Epithelial cell of esophagus (primary cell): Measurements from ENCODE around the gene KLF13.
A peak's percentile ranks its signal among the peaks of the same experiment; 100 is the strongest.

ENCODE experiments used
- DNase-seq: peaks from one replicate; pipeline ENCODE4 v3.0.0; 2010; ENCODE audit warnings: low read depth
- H3K4me3 ChIP-seq: 2 replicates; pipeline ENCODE4 v1.5.1; 2011; ENCODE audit warnings: mild to moderate bottlenecking, low read length, control low read depth
- TF ChIP-seq, protein P1 (sequence below): IDR thresholded peaks from 2 replicates; pipeline ENCODE4 v1.5.1; 2011; ENCODE audit warnings: low read depth, mild to moderate bottlenecking, low read length, control low read depth, inconsistent platforms; ENCODE audit not compliant: insufficient read depth; ENCODE audit errors: missing control alignments

Gene KLF13

DNA sequence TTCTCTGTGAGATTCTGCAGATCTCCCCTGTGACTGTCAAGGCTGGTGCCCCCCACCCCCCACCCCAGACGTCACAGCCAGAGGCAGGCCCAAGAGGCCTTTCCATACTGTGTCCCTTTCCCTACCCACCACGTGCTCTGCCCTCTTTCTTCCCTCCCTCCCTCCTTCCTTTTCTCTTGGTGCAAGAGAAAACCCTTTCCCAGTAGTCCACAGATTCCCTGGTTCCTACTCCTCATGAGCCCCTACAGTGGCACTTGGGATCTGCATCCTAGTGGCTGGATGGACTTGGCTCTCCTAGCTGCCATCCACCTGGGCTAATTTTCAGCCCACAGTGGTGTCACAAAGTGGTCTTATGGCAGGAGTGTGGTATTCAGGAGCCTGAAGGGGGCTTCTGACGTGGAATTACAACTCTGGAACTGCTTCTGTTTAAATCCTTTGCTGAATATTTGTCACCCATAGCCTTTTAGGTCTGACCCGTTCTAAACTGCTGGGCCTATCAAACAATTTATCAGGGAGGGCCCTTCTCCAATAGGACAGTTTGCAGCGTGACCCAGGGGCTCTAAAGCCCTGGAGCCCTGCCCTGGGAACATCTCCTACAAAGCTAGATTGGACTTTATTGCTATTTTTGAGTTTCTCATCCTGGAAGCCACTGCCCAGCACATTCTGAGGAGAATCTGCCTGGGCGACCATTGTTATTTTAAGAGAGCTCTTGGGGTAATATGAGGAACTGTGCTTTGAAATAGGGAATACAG, 35.3 kb downstream of the KLF13 start:
- TF ChIP-seq, protein P1, sequence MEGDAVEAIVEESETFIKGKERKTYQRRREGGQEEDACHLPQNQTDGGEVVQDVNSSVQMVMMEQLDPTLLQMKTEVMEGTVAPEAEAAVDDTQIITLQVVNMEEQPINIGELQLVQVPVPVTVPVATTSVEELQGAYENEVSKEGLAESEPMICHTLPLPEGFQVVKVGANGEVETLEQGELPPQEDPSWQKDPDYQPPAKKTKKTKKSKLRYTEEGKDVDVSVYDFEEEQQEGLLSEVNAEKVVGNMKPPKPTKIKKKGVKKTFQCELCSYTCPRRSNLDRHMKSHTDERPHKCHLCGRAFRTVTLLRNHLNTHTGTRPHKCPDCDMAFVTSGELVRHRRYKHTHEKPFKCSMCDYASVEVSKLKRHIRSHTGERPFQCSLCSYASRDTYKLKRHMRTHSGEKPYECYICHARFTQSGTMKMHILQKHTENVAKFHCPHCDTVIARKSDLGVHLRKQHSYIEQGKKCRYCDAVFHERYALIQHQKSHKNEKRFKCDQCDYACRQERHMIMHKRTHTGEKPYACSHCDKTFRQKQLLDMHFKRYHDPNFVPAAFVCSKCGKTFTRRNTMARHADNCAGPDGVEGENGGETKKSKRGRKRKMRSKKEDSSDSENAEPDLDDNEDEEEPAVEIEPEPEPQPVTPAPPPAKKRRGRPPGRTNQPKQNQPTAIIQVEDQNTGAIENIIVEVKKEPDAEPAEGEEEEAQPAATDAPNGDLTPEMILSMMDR: no peak
- DNase-seq: no peak
- H3K4me3 ChIP-seq: no peak overlapping the region

GRCh38 chr15:31362886-31363285, 36.3 kb downstream of the KLF13 start:
- H3K4me3 ChIP-seq: no peak overlapping the region
- TF ChIP-seq, protein P1: no peak
- DNase-seq: no peak

GRCh38 chr15:31364301-31365031, 37.8 kb downstream of the KLF13 start:
- no peak overlapping the region for H3K4me3 ChIP-seq
- TF ChIP-seq, protein P1: no peak
- DNase-seq: peak; percentile 85

GRCh38 chr15:31365032-31365654, 38.5 kb downstream of the KLF13 start:
- TF ChIP-seq, protein P1: no peak
- no peak overlapping the region for H3K4me3 ChIP-seq
- DNase-seq: no peak

DNA sequence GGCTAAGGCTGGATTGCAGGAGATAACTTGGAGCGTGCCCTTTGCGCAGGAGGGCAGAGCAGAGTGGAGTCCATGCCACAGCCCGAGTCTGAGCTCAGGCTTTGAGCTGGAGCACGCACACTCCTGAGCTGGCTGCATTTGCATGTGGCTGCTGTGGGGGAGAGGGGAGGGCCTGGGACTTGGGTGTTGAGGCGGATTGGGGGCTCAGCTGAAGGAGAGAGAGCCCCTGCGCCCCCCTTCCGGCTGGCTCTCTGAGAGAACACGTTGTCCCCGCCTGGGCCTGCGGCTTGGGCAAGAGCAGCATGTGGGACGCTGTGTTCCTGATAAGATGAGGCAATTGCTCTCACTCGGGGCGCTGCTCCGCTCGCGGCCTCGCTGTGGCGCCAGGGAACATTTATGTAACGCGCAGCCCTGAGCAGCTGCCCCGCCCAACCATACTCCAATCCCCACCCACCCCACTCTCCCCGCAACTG, 39.1 kb downstream of the KLF13 start:
- H3K4me3 ChIP-seq: no peak overlapping the region
- TF ChIP-seq, protein P1: peak; percentile 47
- peak; percentile 84 for DNase-seq

DNA sequence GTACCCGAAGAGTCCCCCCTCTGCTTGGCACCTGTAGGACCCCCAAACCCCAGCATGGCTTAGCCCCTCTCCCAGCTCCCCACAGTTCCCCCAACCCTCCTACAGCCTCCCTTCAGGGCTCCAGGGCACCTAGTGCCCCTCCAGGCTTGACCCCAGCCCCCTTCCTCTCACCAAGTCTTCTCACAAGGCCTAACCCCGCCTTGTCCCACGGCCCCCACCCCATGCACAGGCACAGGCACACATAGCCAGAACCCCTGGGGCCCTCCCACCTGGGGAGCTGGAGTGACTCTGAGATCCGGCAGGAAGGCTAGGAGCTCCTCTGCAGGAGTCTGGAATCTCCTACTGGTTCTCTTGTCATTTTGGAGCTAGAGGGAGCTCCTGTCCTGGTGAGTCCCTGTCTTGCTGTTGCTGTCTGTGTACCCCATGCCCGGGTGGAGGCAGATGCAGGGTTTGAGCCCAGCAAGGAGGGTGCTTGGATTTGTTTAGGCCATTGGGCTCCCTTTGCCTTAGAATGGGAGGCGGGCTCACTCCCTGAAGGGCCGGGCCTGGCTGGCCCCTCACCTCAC, 39.6 kb downstream of the KLF13 start:
- no peak for DNase-seq
- no peak overlapping the region for H3K4me3 ChIP-seq
- TF ChIP-seq, protein P1: peak; percentile 10
